GM23338 (cell line): ENCODE measurements around the gene CARMIL1. TPM values are rescaled to one million over a fixed set of nuclear protein-coding genes. Genes with fewer than 3 reads are reported as not detected.

Experiments used
- ATAC-seq: fragments of 200-7000 bp; cut with Tn5 transposase; 3 replicates; pipeline ENCODE4 v1.9.1; 2020
- DNase-seq: peaks from one replicate; pipeline ENCODE4 v3.0.0-alpha.2; 2015; ENCODE audit warnings: low spot score
- H2AFZ ChIP-seq: fragments of 200-600 bp; sonication (generic); 2 replicates; pipeline ENCODE4 v1.8.0; 2016; ENCODE audit warnings: antibody characterized with exemption, mild to moderate bottlenecking, moderate library complexity
- H3F3A ChIP-seq: fragments of 200-600 bp; sonication (generic); replicated peaks from 2 replicates; pipeline ENCODE4 v1.8.0; 2017; ENCODE audit warnings: antibody characterized with exemption, mixed run types, low read depth
- H3K27ac ChIP-seq: fragments of 200-600 bp; sonication (generic); 2 replicates; pipeline ENCODE4 v1.6.1; 2016; ENCODE audit warnings: low read depth
- H3K27me3 ChIP-seq: fragments of 200-600 bp; sonication (generic); 2 replicates; pipeline ENCODE4 v1.8.0; 2016; ENCODE audit warnings: mild to moderate bottlenecking, mixed run types, moderate library complexity; ENCODE audit not compliant: insufficient read depth
- H3K36me3 ChIP-seq: fragments of 200-600 bp; sonication (generic); 2 replicates; pipeline ENCODE4 v1.8.0; 2016; ENCODE audit warnings: mild to moderate bottlenecking; ENCODE audit not compliant: insufficient read depth
- H3K4me1 ChIP-seq: fragments of 200-600 bp; sonication (generic); 2 replicates; pipeline ENCODE4 v1.8.0; 2016; ENCODE audit warnings: mild to moderate bottlenecking, moderate library complexity; ENCODE audit not compliant: insufficient read depth
- H3K4me2 ChIP-seq: fragments of 200-600 bp; sonication (generic); 2 replicates; pipeline ENCODE4 v1.7.1; 2017; ENCODE audit warnings: mixed run types
- H3K4me3 ChIP-seq: fragments of 200-600 bp; sonication (generic); 2 replicates; pipeline ENCODE4 v1.6.1; 2016; ENCODE audit warnings: mixed run types
- H3K79me2 ChIP-seq: fragments of 200-600 bp; sonication (generic); replicated peaks from 2 replicates; pipeline ENCODE4 v1.8.0; 2017; ENCODE audit warnings: mild to moderate bottlenecking; ENCODE audit not compliant: insufficient read depth
- H3K9me2 ChIP-seq: fragments of 200-600 bp; sonication (generic); 2 replicates; pipeline ENCODE4 v1.8.0; 2017; ENCODE audit not compliant: insufficient read depth
- H4K20me1 ChIP-seq: fragments of 200-600 bp; sonication (generic); replicated peaks from 2 replicates; pipeline ENCODE4 v1.8.0; 2017; ENCODE audit warnings: mild to moderate bottlenecking; ENCODE audit not compliant: insufficient read depth
- H3K27ac Mint-ChIP-seq: 2 replicates; pipeline ENCODE4 v1.8.0; 2020; ENCODE audit warnings: inconsistent platforms, mild to moderate bottlenecking, moderate library complexity, mixed read lengths
- H3K27me3 Mint-ChIP-seq: 3 replicates; pipeline ENCODE4 v1.8.0; 2022; ENCODE audit warnings: low read depth, mild to moderate bottlenecking, moderate library complexity, mixed read lengths, inconsistent platforms; ENCODE audit not compliant: insufficient read depth, poor library complexity
- H3K36me3 Mint-ChIP-seq: 3 replicates; pipeline ENCODE4 v1.8.0; 2021; ENCODE audit warnings: low read depth, mild to moderate bottlenecking, inconsistent platforms, moderate library complexity, mixed read lengths
- H3K4me1 Mint-ChIP-seq: 3 replicates; pipeline ENCODE4 v1.8.0; 2020; ENCODE audit warnings: mild to moderate bottlenecking, inconsistent platforms, mixed read lengths
- H3K4me3 Mint-ChIP-seq: 3 replicates; pipeline ENCODE4 v1.8.0; 2021; ENCODE audit warnings: moderate library complexity, mild to moderate bottlenecking, inconsistent platforms, mixed read lengths
- H3K9me3 Mint-ChIP-seq: 3 replicates; pipeline ENCODE4 v1.8.0; 2020; ENCODE audit warnings: moderate library complexity, mild to moderate bottlenecking, inconsistent platforms, mixed read lengths
- CTCF ChIP-seq, 2 experiments: fragments of 200-600 bp in 1 of 2; sonication (generic) in 1 of 2; conservative IDR thresholded peaks; 2 replicates each; pipeline versions ENCODE4 v1.5.1 to v1.6.1; 2016 to 2017; ENCODE audit warnings: antibody characterized with exemption in 2 of 2, low read depth in 2 of 2, mild to moderate bottlenecking in 2 of 2, moderate library complexity in 1 of 2
- ETS1 ChIP-seq: IDR thresholded peaks from 2 replicates; pipeline ENCODE4 v1.6.1; 2016; ENCODE audit warnings: antibody characterized with exemption
- EZH2 ChIP-seq: fragments of 200-600 bp; sonication (generic); IDR thresholded peaks from one replicate; pipeline ENCODE4 v1.8.0; 2017; ENCODE audit warnings: antibody characterized with exemption, mild to moderate bottlenecking, low read depth; ENCODE audit not compliant: unreplicated experiment
- JUNB ChIP-seq: IDR thresholded peaks from one replicate; pipeline ENCODE4 v1.6.1; 2016; ENCODE audit warnings: antibody characterized with exemption; ENCODE audit not compliant: unreplicated experiment
- NANOG ChIP-seq: IDR thresholded peaks from 2 replicates; pipeline ENCODE4 v1.6.1; 2016; ENCODE audit warnings: antibody characterized with exemption, borderline replicate concordance
- POLR2AphosphoS5 ChIP-seq: IDR thresholded peaks from 2 replicates; pipeline ENCODE4 v1.6.1; 2016; ENCODE audit warnings: antibody characterized with exemption, low read depth
- STAT1 ChIP-seq: IDR thresholded peaks from one replicate; pipeline ENCODE4 v1.6.1; 2016; ENCODE audit warnings: antibody characterized with exemption; ENCODE audit not compliant: unreplicated experiment
- ZNF462 ChIP-seq: fragments of 250-450 bp; sonication (Bioruptor Pico); IDR thresholded peaks from 2 replicates; pipeline ENCODE4 v1.5.0; 2020; ENCODE audit warnings: mild to moderate bottlenecking, moderate library complexity
- polyA plus RNA-seq: library from polyadenylated mRNA; unstranded; fragments of >200 nt; fragmentation: Nextera tagmentation; extraction: Ambion mirVana; gene quantifications from 2 replicates; pipeline ENCODE4 v1.2.1, GENCODE V29; 2016
- total RNA-seq: library from RNA; depleted of rRNA; stranded (reverse); fragments of >200 nt; shearing (Covaris generic); gene quantifications from 2 replicates; pipeline ENCODE4 v1.2.3, GENCODE V29; 2014

The CARMIL1 gene
- total and polyA plus RNA-seq, 2 experiments from 2014 or later: 43.2 to 66.9 TPM

- no peak for TF ChIP-seq ZNF462
- TF ChIP-seq POLR2AphosphoS5: no peak
- no peak for TF ChIP-seq JUNB
- no peak for TF ChIP-seq CTCF (conservative IDR thresholded peaks at IDR 0.05; ENCODE audit: low read depth in 2 of 2)
- no peak for TF ChIP-seq EZH2
These were observed 329.5 kb downstream of the CARMIL1 start (continued) for GRCh38 chr6:25608558-25609174.

GRCh38 chr6:25612666-25613065 is 333.5 kb downstream of the CARMIL1 start:
- H3K27ac Mint-ChIP-seq: no peak overlapping the region
- no peaks in the 10 kb centered on the region for H4K20me1 ChIP-seq
- TF ChIP-seq CTCF (conservative IDR thresholded peaks at IDR 0.05; ENCODE audit: low read depth in 2 of 2): no peak
- TF ChIP-seq ETS1: no peak
- no peak for TF ChIP-seq JUNB
- no peak for TF ChIP-seq EZH2
- no peak for TF ChIP-seq NANOG
- no peak for TF ChIP-seq STAT1

More at GRCh38 chr6:25612666-25613065, 333.5 kb downstream of the CARMIL1 start:
- H3F3A ChIP-seq: no peaks in the 10 kb centered on the region
- Mint-ChIP-seq H3K4me3 (no peak overlapping the region), H3K27me3 (no peaks in the 10 kb centered on the region), H3K36me3 (peaks cover 8% of the 10 kb centered on the region), H3K4me1 (no peaks in the 10 kb centered on the region), H3K9me3 (no peaks in the 10 kb centered on the region)
- H3K4me1 ChIP-seq: no peaks in the 10 kb centered on the region
- H3K36me3 ChIP-seq: peaks cover 4% of the 10 kb centered on the region
- no peak for DNase-seq
- H3K27me3 ChIP-seq: no peaks in the 10 kb centered on the region
- H2AFZ ChIP-seq: no peak overlapping the region
- no peak overlapping the region for H3K4me3 ChIP-seq
- H3K27ac ChIP-seq: no peak overlapping the region
- H3K4me2 ChIP-seq: no peak overlapping the region
- no peaks in the 10 kb centered on the region for H3K9me2 ChIP-seq
- no peak for ATAC-seq
- no peaks in the 10 kb centered on the region for H3K79me2 ChIP-seq
